GM18951 (cell line): ENCODE measurements around the gene XPNPEP2.

Experiments
- POLR2A ChIP-seq: IDR thresholded peaks from 4 replicates; pipeline ENCODE4 v1.6.1; 2011; ENCODE audit warnings: mild to moderate bottlenecking; ENCODE audit not compliant: insufficient read length, insufficient read depth; ENCODE audit errors: extremely low read depth
- in situ Hi-C: fragments of 300-500 bp; cut with MboI; formaldehyde crosslinking; loops from one replicate; pipeline ENCODE4 v1.12.0; 2022; ENCODE audit warnings: low sequenced_read_pairs, mixed read lengths, inconsistent platforms; ENCODE audit not compliant: unreplicated experiment

The XPNPEP2 gene

DNA sequence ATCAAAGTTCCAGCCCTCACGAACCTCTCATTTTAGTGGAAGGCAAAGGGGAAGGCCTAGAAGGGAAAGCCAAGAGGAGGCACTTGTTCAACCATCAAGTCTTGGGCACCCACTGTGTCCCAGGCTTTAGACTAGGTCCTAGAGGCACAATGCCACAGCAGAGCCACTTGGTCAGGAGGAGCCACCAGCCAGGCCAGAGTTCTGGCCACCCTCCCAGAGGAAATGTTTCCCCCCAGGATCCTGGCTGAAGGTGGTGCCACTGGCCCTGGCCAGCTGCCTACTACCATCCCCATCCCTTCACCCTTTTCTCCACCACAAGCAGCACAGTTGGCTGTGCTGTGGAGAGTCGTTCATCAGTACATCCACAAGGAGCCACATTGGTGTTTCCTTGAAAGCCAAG is 34.3 kb upstream of the XPNPEP2 start:
- TF ChIP-seq POLR2A, result no peak
- in situ Hi-C loops, result no loop called here

DNA sequence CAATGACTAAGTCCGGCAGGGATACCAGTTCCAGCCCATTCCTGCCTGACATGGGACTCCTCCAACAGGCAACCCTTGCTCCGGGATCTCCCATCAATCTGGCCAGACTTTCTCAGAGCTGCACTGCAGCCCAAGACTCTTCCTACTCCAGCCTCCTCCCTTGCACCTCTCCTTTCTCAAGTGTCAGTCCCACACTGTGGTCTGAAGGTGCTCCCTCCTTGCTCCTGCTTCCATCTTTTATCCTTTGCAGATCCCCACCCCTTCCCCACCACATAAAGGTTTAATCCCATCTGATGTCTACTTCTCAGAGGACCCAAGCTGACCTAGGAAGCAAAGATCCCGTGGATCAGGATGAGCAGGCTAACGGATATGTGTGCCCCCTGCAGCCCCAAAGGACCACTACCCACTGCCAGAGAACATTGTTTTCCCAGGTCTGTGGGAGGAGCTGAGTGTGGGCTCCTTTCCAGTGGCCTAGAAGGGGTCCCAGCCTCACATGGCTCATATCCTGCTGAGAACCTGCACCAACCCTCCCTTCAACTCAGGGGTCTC is 33.3 kb upstream of the XPNPEP2 start:
- in situ Hi-C loops, result no loop called here
- no peak for TF ChIP-seq POLR2A

DNA sequence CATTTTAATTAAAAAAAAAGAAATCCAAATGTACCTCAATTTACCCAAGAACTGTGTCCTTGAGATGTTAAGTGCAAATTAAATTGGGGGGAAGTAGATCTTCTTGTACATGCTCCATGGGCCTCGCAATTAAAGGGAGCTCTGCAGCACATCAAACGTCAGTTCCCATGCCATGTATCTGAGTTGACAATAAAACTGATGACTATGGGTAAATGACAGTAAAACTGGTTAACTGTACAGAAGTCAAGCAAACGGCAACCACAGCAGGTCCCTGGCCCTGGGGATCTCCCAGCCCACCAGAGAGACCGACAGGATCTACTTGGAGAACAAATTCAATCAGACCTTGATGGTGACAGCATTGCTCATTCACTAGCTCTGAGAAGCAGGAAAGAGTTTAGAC is 32.8 kb upstream of the XPNPEP2 start:
- in situ Hi-C loops, result no loop called here

DNA sequence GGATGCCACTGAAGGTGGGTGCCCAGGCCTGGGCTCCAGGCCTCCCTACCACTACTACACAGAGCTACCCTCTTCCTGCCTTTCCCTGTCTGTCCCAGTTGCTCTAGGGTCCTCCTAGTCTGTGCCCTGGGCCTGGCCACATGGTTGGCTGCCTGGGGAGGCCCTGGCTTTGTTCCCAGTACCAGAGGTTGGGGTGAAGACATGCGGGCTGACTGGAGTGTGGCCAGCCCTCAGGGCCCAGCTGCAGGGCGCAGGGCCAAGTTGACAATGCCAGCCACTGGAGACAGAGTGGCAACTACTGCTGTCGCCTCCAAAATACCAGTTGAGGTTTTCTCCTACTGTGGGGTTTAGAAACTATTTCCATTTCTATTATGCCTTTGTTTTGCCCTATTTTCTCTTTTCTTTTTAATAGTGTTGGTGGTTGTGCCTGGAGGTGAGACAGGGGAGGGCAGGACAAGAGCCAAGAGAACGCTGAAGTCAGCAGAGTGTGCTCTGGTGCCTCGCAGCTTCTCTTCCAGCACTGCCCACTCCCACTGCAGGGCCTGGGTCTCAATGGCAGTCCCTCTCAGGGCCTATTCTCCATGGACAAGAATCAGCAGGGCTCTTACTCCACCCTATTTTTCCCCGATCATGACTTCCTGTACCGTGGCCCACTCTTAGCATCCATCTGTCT is 32.2 kb upstream of the XPNPEP2 start:
- TF ChIP-seq POLR2A, result no peak
- in situ Hi-C loops, result no loop called here

More for the DNA sequence above, 32.8 kb upstream of the XPNPEP2 start:
- no peak for TF ChIP-seq POLR2A

DNA sequence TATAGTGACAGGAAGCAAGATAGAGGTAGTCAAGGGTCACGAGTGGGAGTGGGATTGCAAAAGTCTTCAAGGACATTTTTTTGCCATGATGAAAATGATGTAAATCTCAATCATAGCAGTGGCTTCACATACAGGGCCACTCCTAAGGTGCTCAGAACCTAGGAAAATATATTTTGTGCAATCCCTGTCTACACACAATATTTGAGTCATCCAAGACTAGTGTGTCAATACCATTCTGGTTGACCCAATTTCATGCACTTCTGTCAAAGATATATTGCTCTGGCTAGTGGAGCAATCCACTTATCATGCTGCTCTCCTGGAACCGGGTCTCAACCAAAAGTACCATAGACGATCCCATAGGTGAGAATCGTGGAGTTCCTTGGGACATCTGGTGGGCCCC is 24.2 kb upstream of the XPNPEP2 start:
- TF ChIP-seq POLR2A, result no peak
- in situ Hi-C loops, result no loop called here

- in situ Hi-C loops, result no loop called here
- no peak for TF ChIP-seq POLR2A
Observed at GRCh38 chrX:129716507-129716906, 22.3 kb upstream of the XPNPEP2 start.

GRCh38 chrX:129717892-129718291 is 20.9 kb upstream of the XPNPEP2 start:
- no peak for TF ChIP-seq POLR2A
- in situ Hi-C loops, result no loop called here

DNA sequence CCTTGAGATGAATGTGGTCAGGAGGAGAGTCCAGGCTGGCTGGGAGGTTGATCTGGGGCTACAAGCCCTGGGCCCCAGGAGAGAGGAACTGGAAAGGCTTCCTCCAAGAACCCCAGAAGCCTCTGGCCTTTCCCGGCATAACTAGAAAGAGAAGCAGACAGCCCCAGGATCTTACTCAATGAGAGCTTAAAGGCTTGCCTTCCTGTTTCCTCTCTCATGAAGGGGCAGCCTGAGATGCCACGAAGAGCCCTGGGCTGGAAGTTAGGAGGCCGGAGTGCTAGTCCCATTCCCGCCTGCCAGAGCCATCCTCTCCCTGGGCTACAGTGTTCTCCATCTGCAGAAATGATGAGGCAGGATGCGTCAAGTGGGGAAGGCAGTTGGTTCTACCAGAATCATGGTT is 20.1 kb upstream of the XPNPEP2 start:
- in situ Hi-C loops, result no loop called here
- no peak for TF ChIP-seq POLR2A

GRCh38 chrX:129719268-129719667 is 19.5 kb upstream of the XPNPEP2 start:
- TF ChIP-seq POLR2A, result no peak
- in situ Hi-C loops, result no loop called here

GRCh38 chrX:129719931-129720530 is 18.7 kb upstream of the XPNPEP2 start:
- in situ Hi-C loops, result no loop called here
- TF ChIP-seq POLR2A, result no peak

DNA sequence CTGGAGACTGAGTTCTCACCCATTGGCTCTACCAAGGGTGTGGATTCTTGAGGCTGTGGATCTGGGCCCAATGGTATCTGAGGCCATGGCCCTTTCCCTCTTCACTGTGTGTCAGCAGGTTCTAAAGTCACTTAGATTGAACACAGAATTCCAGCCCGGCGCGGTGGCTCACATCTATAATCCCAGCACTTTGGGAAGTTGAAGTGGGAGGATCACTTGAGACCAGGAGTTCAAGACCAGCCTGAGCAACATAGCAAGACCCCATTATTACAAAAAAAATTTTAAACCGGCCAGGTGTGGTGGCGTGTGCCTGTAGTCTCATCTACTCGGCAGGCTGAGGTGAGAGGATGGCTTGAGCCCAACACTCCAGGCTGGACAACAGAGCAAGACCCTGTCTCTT is 18.0 kb upstream of the XPNPEP2 start:
- in situ Hi-C loops, result no loop called here
- no peak for TF ChIP-seq POLR2A

DNA sequence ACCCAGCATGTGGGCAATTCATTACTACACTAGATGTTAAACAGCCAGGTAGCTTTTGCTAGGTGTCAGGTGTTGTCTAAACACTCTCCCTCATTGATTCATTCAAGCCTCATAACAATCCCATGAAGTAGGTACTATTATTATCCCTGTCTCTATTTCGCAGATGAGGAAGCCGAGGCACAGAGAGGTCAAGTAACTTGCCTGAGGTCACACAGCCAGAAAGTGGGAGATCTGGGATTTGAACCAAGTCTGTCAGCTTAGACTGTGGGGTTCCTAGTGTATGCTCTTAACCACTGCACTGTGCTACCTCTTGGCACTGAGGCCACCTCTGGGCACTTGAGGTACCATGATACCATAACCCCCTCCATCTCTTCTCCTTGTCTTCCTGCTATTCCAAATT is 17.4 kb upstream of the XPNPEP2 start:
- no peak for TF ChIP-seq POLR2A
- in situ Hi-C loops, result no loop called here

DNA sequence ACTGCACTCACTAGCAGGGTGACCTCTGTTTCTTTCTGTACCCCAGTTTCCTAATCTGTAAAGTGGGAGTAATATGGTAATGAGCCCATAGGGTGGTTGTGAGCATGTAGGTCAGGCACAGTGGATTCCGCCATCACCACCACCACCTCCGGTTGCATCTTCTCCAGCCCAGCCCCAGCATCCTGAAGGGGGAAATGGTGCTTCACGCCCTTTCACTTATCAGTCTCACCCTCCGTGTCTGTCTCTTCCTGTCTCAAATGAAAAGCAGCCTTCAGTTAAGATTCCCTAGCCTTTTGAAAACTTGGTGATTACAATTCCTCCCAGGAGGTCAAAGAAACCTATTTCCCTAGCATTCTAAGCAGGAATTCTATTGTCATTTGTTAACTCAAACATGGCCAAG is 16.9 kb upstream of the XPNPEP2 start:
- in situ Hi-C loops, result no loop called here
- no peak for TF ChIP-seq POLR2A

DNA sequence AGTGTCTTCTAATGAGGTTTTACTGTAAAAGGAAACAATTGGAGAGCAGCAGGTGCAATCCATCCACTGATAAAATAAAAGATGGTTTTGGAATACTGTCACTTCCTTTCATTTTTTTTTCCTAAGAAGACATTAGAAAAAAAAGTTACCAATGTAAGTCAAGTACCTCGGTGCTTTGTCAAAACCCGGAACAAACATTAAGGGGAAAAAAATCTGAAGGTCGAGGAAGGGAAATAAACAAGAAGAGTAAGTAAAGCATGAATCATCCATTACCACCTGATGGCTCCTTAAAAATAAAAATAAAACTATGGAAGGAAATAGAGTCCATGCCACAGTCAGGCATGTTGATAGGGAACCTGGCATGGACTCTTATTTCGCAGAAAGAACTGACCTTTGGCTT is 15.3 kb upstream of the XPNPEP2 start:
- in situ Hi-C loops, result no loop called here
- no peak for TF ChIP-seq POLR2A
